GF-D8 (cell line): Measurements from ENCODE around the gene CYP46A1.
"Not testable (repeated sequence)": the region's sequence is repeated elsewhere in the genome, so short reads cannot be mapped to it uniquely, and the experiment has no call there.

ENCODE experiments used
- DNase-seq: peaks from one replicate; lab custom pipeline; 2025; lab: John Stamatoyannopoulos, UW

CYP46A1 gene

DNA sequence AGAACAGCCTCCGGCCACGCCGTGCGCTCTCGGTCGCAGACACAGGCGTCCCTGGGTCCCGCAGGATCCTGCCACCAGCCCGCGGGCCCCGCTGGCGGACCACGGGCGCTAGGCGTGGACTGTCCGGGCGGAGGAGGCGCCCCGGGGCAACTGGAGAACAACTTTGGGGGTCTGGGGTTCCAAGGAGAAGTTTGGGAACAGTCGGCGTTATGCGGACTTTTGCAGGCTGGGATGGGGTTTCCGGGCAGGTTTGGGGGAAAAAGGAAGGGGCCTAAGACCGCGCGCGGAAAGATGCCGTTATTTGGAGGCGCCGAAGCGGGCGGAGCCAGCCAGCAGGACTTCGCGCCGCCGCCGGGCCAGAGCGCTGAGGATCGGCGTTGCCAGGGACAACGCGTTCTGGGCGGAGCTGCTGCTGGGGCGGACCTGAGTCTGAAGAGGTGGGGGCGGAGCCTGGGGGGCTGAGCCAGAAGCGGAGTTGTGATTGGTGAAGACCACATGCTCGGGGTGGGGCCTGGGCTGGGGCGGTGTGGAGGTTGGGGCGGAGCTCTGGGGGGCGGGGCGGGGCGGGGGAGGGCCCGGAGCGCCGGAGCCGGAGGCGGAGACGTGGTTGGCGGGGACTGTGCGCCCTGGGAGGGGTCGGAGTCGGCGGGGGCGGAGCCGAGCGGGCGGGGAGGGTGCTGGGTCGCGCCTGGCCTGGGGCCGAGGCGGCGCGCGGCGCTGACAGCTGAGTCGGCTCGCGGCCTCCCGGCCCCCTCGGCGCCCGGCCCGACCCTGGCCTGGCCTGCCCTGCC is at the start of gene CYP46A1:
Gene CYP46A1, plus strand, starts transcription at position 680 of the 791 bp plus-strand sequence. CDS start 120 bp downstream, outside the sequence.
- DNase-seq = peak; percentile 78

DNA sequence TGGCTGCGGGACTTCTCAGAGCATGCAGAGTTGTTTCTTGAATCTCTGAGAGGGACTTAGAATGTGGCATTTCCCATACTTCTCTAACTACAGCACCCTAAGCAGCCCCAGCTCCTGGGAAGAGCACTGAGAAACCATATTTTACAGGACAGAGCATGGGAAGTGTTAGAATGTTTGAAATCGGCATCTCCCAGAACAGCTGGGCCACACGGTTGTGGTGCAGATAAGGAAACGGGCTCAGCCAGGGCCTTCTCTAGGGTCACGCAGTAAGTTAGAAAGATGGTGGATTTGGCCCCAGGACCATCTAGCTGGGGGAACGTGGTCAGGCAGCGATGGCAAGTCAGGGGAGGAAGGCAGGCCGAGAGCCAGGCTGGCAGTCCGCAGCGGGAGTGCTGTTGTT is 49.7 kb upstream of the CYP46A1 start:
- DNase-seq = no peak

DNA sequence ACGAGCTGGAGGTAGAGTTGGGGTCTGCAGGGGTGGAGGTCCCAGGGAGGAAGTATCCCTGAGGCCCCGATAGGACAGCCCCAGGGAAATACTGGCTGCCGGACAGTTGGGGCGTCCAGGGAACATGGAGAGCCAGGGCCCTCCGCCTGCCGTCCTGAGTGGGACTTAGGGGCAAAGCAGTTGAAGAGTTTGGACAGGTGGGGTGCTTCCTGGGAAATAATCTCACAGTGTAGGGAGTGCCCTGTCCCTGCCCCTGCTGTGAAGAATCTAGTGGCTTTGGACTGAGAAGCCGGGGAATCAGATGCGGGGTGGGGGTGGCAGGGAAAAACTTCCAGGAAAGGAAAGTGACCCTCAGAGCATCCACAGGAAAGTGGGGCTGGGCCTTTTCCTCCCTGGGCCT is 49.0 kb upstream of the CYP46A1 start:
- no peak for DNase-seq

DNA sequence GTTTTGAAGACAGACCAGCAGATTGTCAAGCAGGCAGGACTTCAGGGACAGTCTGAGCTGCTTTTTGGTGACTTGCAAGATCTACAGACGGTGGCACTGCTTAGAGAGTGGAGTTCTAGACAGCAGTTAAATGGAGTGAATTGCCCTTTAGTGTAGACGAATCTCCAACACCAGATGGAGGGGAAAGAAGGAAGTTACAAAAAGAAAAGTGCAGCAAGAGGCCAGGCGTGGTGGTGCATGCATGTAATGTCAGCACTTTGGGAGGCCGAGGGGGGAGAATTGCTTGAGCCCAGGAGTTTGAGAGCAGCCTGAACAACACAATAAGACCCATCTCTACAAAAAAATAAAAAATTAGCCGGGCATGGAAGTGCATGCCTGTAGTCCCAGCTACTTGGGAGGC is 47.6 kb upstream of the CYP46A1 start:
- no peak for DNase-seq

DNA sequence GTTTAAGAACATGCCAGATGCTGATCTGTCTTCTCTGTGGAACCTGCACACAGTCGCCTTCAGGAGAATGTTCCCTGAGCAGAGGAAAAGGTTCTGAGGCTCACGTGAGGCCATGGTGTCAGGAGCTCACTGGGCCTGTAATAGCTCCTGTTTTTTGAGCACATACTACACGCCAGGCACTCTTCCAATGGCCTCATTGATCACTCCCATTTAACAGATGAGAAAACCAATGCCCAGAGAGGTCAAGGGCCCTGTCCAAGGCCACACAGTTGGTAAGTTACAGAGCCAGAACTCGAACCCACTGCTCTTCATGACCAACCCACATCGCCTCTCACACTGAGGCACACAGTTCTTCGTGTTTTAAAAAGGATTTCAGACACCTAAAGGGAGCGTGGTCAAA is 46.5 kb upstream of the CYP46A1 start:
- DNase-seq = no peak

DNA sequence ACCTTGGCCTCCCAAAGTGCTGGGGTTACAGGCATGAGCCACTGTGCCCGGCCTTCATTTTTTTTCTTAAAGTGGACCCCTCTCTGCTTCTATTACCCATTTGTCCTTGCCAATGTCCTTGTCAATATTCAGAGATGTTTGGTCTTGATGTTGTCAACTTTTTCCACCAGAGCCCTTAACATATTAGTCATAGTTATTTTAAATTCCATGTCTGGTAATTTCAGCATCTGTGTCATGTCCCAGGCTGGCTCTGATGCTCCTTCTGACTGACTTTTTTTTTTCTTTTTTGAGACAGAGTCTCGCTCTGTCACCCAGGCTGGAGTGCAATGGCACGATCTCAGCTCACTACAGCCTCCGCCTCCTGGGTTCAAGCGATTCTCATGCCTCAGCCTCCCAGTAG is 41.3 kb upstream of the CYP46A1 start:
- not testable (repeated sequence) for DNase-seq

DNA sequence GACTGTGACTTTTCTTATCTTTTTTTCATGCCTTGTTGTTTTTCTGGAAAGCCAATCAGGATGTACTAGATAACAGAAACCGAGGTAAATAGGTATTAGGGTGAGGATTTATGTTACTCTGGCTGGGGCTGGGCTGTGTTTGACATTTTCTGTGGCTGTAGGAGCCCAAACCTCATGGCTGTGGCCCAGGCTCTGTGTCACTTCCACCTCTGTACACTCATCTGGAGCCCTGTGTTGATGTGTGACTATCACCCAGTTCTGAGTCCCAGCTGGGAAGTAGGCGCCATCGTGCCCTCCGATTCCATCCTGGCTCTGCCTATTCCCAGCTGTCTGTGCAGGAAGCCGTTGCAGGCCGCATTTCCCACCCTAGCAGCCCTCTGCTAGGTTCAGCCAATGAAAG is 40.8 kb upstream of the CYP46A1 start:
- no peak for DNase-seq

DNA sequence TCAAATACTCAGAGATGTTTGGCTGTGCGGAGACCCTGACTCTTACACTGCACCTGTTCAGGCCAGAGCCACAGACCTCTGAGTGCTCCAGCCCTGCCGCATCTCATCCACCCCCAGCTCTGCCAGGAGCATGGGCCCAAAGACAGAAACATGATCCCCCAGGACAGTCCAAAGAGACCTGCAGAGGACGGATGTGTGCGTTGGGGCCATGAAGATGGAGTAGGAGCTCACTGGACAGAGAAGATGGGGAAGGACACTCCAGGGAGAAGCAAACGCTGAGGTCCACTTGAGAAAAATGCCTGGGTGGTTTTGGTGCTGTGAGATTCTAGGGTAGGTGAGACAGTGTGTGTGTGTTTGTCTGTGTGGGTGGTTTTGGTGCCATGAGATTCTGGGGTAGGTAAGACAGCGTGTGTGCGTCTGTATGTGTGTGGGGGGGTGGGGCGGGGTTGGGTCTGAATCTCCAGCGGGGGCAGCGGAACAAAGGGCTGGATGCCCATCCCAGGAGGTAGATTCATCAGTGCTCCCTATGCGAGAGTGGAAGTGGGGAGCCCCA is 40.0 kb upstream of the CYP46A1 start:
- DNase-seq = no peak

DNA sequence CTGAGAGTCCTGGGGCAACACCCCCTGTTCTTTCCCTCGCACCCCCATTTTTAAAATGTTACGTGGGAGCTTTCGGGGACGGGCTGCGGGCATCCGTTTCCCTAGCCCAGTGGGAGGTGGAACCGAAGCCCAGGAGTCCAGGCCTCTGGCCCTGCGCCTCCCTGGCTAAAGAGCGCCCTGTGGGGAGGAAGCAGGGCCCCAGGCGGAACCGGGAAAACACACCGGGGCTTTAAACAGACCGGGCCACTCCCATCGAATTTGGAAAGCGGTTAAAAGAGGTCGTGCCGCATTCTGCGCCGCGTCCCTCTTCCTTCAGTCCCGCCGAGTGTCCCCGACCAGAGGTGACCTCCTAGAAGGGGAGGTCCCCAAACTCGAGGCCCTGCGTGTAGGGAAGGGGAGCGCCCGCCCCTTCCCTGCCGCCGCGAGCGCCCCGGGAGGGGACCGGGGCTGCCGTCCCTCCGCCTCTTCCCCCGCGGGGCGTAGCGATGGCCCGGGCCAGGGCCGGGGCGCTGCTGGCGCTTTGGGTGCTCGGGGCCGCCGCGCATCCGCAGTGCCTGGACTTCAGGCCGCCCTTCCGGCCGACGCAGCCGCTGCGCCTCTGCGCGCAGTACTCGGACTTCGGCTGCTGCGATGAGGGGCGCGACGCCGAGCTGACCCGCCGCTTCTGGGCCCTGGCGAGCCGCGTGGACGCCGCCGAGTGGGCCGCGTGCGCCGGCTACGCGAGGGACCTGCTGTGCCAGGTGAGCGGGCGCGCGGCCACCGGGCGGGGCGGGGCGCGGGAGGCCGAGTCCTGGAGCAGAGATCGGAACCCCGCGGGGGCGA is 39.2 kb upstream of the CYP46A1 start, which contains the start of gene HHIPL1:
Gene HHIPL1, plus strand, starts transcription at position 407 of the 822 bp plus-strand sequence. Its CDS starts 79 bp downstream, at position 486.
- DNase-seq = no peak

DNA sequence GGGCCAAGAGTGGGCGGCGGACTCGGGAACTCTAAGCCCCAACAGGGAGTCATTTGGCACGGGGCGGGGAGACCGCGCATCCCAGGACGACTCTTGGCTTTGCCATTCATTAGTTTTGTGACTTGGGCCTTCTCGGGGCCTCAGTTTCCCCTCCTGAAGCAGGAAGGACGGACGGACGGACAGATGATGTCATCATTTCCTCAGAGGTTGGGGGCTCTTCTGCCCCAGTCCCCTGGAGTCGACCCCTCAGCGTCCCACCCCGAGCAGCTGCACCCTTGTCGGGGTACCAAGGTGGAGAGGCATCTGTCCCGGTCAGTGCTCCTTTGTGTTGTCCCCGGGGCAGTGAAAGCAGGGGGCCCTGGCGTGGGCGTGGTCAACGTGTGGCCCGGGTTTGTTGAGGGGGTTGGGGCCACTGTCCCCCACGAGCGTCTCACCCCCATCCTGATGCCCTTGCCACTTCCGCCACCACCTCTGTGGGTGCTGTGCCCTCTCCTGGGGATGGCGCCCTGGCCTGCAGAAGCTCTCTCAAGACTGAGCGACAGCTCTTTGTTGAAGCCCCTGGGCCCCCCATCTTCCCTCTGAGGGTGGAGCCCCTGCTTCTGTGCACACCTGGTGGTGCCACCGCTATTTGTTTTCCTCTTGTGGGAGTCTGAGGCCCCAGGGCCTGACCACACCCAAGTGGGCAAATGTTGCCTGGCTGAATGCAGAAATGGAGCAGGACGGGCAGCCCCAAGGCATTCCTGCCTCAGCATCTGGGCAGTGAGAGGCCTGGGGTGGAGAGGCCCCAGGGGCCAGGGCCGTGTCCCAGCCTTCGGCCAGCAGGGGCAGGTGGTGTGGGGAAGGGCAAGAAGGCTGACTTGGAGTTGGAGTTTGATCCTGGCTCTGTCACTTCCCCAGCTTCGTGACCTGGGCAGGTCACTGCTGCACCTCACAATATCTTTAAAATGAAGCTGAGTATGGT is 38.3 kb upstream of the CYP46A1 start:
- DNase-seq = no peak

DNA sequence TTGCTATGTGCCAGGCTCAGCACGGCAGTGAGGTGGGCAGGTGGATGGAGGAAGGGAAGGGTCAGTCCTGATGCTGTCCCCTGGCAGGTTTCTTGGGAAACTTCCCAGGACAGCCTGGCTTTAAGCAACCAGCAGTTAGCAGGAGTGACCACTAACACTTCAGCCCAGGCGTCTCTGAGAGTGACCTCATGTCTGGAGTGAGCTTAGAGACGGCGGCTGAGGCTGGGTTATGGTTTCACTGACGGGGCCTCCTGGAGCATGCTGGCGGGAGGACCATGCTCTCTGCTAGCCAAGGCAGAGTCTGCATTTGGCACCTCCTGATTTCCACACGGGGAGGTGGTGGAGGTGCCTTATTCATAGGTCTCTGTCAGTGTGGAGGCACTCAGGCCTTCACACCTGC is 36.7 kb upstream of the CYP46A1 start:
- no peak for DNase-seq

DNA sequence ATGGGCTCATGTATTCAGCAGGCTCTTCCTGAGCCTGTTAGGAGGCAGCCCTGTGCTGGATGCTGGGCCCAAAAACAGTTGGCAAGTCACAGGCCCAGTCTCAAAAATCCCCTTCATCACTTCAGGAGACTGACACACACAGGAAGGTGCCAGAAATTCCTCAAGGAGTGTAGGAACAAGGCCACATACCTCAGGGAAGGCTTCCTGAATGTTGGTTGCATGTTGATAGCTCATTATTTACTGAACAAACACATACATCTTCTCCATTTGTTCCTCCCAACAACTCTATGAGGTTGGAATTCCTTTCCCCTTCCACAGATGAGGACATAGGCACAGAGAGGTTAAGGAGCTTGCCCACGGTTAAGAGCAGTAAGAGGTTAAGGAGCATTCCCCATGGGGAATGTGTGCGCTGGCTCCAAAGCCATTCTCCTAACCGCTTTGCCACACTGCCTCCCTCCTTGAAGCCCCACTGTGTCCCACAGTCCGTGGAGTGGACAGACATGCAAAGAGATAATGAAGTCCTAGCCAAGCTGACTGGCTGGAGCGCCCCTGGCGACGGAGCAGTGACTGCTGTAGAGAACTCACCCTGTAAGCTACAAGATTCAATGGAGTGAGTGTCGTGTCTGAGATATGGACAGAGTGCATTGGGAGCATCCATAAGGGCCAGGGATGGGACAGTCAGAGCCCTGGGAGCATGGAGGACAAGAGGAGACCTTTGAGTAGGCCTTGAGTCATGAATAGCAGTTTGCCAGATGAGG is 35.9 kb upstream of the CYP46A1 start:
- DNase-seq = no peak

DNA sequence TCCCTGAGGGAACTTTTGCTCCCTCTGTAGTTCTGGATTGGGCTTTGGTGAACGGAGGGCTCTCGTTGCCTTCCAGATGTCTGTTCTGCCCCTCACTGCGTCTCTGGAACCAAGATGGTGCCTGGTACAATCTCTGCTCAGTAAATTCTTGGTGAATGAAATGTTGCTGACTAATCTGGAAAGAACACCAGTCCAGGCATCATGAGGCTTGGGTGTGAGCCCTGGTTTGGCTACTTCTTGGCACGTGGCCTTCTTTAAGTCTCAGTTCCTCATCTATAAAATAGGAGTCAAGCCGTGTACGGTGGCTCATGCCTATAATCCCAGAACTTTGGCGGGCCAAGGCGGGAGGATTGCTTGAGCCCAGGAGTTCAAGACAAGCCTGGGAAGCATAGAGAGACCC is 34.9 kb upstream of the CYP46A1 start:
- DNase-seq = no peak

DNA sequence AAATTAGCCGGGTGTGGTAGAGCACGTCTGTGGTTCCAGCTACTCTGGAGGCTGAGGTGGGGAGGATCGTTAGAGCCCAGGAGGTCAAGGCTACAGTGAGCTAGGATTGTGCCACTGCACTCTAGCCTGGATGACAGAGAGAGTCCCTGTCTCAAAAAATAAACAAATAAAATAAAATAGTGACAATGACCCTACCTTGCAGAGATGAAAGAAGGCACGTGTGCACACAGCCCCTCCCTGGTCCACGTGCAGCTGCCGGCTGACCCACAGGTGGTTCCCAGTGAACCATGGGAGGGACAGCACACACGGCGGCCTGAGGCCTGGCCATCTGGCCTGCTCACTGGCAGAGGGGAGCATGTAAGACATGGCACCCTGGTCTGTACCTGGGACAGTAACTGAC is 34.5 kb upstream of the CYP46A1 start:
- DNase-seq = no peak

DNA sequence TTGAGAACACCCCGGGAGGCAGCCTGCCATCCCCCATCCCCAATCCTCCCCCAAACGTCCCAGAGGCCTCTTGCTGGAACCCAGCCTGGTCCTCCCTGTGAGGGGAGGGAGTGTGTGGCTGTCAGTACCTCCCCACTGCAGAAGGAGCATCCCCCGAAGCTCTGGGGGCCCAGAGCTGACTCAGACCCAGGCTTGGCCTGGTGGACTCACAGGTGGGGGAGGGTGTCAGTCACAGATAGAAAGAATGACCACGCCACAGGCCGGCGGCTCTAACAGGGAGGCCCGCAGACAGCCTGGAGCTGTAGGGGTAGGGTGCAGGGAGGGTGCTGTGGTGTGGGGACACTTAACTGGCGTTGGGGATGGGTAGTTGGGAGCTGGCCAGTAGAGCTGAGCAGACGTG is 33.9 kb upstream of the CYP46A1 start:
- no peak for DNase-seq

DNA sequence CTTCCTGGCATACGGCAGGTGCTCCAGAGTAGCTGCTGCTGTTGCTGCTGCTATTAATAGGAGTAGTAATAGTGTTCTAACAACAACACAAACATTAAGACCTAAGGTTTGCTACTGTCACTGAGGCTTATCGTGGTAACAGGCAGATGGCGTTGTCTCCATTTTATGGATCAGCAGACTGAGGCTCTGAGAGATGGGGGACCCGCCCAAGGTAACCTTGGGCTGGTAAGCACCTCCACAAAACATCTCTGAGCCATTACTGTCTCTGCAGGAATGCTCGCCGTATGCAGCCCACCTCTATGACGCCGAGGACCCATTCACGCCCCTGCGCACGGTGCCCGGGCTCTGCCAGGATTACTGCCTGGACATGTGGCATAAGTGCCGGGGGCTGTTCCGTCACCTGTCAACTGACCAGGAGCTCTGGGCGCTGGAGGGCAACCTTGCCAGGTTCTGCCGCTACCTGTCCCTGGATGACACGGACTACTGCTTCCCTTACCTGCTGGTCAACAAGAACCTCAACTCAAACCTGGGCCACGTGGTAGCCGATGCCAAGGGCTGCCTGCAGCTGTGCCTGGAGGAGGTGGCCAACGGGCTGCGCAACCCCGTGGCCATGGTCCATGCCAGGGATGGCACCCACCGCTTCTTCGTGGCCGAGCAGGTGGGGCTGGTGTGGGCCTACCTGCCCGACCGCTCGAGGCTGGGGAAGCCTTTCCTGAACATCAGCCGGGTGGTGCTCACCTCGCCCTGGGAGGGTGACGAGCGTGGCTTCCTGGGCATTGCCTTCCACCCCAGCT is 31.9 kb upstream of the CYP46A1 start:
- no peak for DNase-seq

DNA sequence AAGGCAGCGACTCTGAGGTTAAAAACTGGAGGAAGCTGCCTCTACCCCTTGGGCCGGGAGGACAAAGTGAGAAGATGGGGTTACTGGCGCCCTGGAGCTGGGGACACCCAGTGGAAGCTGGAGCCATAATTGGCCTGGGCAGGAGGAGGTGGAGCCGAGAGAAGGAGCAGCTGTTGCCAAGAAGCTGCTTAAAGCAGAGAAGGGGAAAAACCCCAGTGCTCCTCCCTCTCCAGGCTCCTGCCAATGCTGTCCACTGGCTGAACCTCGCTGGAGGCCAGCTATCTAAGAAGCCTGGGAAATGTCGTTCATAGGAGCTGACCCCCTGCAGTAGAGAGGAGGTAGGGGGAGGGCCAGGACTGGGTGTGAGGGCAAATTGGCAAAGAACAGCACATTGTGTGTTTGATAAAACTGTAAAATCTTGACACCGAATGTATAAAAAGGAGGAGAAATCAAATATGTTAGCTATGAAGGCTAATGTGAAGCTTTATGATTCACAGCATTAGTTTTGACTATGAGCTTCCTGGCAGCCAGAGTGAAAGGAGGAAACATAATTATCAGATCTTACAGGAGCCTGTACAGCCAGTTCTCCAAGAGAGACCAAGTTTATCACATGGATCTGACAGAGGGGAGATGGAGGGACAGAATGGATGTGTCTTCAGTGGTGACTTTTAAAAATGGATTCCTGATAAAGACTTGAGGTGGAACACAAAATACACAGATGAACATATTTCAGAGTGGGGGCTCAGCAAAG is 29.7 kb upstream of the CYP46A1 start:
- no peak for DNase-seq

DNA sequence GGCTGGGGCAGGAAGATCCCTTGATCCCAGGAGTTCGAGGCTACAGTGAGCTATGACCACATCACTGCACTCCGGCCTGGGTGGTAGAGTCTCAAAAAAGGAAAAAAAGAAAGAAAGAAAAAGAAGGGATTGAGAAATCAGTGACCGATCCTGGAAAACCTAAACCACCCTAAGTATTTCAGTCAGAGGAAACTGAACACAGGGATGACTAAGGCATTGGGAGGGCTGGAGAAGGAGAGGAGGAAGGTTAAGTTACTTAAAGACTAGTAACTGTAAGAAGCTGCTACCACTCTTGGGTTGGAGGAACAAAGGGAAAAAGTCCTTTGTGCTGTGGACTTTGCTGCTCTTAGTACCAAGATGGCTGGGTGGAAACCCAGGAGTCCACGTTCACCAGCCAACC is 28.6 kb upstream of the CYP46A1 start:
- DNase-seq = no peak

DNA sequence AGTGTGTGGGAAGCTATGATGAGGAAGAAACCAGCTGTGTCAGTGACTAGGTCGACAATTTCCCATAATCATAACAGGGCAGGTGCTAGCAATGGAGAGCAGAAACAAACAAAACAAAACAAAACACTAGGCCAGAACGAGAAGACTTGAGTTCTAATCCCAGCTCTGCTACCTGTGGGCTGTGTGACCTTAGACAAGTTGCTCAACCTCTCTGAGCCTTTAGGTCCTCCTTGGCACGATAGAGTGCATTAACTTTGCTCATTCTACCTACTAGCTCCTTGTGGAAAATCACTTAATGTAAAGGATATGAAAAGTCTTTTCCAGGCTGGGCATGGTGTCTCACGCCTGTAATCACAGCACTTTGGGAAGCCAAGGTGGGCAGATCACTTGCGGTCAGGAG is 27.9 kb upstream of the CYP46A1 start:
- DNase-seq = no peak
